Right lobe of liver (tissue), 6 donors: ENCODE results near the gene CAMTA1. TPM values are rescaled to one million over a fixed set of nuclear protein-coding genes. Genes with fewer than 3 reads are reported as not detected.

Experiments used
- ATAC-seq, 4 donors: fragments of 200-7000 bp; cut with Tn5 transposase; one replicate each; pipeline ENCODE4 v1.9.1; 2020; ENCODE audit warnings: mild to moderate bottlenecking in 4 of 4, moderate library complexity in 4 of 4
- DNase-seq, 3 donors: peaks; one replicate each; pipeline ENCODE4 v3.0.0-alpha.2; 2020
- H3K27ac ChIP-seq, 3 donors: fragments of 200-600 bp; one replicate each; pipeline ENCODE4 v1.8.0; 2022
- H3K27me3 ChIP-seq, 2 donors: fragments of 200-600 bp; one replicate each; pipeline ENCODE4 v1.8.0; 2022
- H3K36me3 ChIP-seq, 4 donors: fragments of 200-600 bp; sonication (generic) in 1 of 4; one replicate each; pipeline versions ENCODE4 v1.5.1 to v1.8.0; 2017 to 2022; ENCODE audit warnings: control low read depth in 1 of 4
- H3K4me1 ChIP-seq, 4 donors: fragments of 200-600 bp; sonication (generic) in 1 of 4; one replicate each; pipeline versions ENCODE4 v1.5.1 to v1.8.0; 2017 to 2022; ENCODE audit warnings: control low read depth in 1 of 4
- H3K4me3 ChIP-seq, 3 donors: fragments of 200-600 bp; one replicate each; pipeline ENCODE4 v1.8.0; 2022
- H3K9me3 ChIP-seq, 4 donors: fragments of 200-600 bp; sonication (generic) in 1 of 4; one replicate each; pipeline versions ENCODE4 v1.5.1 to v1.8.0; 2017 to 2022; ENCODE audit warnings: control low read depth in 1 of 4
- POLR2A ChIP-seq: fragments of 450-650 bp; IDR thresholded peaks from one replicate; pipeline ENCODE4 v1.6.1; 2017; ENCODE audit warnings: antibody characterized with exemption, mild to moderate bottlenecking
- WGBS: methylation state at CpG from one replicate; pipeline ENCODE4 v1.1.6; 2018; ENCODE audit warnings: low coverage, low lambda C conversion rate; ENCODE audit not compliant: insufficient coverage; ENCODE audit errors: missing lambda C conversion rate; 5-methylcytosine and 5-hydroxymethylcytosine counted together
- intact Hi-C, 2 donors: fragments of 100-400 bp; cut with DNase I; formaldehyde crosslinking; loops; one replicate each; pipeline versions ENCODE4 v1.11.2 to v1.14.1; 2022
- total RNA-seq, 6 experiments: library from RNA; depleted of rRNA in 2 of 6; stranded (reverse); fragments of >200 nt in 2 of 6; fragmentation: NEBNext Ultra II Directional in 3 of 6; extraction: Animal tissue kit (Norgen Biotek cat#: 25700) in 3 of 6; gene quantifications; one replicate each; pipeline versions ENCODE4 v1.1.0 to v1.2.4, GENCODE V29; 2016 to 2023
- TF ChIP-seq, protein P1 (sequence below), 4 donors: fragments of 200-600 bp in 3 of 4; fragments of 450-650 bp in 1 of 4; IDR thresholded peaks; one replicate each; pipeline versions ENCODE4 v1.5.1 to v1.8.0; 2016 to 2022; ENCODE audit warnings: antibody characterized with exemption in 4 of 4, mild to moderate bottlenecking in 2 of 4
- donor health status: DM: no; HTN: yes; CAD: no.
- donor health status: DM: no; HTN: no; CAD: no.
- donor health status: DM: no; HTN: no; CAD: no.
- donor health status: DM: no; HTN: yes; CAD: no.
- donor health status: DM: no; HTN: yes; CAD: no.

CAMTA1 gene
- total RNA-seq, 6 experiments from 2014 or later: 32.3 to 49.4 (median 37.2) TPM

DNA sequence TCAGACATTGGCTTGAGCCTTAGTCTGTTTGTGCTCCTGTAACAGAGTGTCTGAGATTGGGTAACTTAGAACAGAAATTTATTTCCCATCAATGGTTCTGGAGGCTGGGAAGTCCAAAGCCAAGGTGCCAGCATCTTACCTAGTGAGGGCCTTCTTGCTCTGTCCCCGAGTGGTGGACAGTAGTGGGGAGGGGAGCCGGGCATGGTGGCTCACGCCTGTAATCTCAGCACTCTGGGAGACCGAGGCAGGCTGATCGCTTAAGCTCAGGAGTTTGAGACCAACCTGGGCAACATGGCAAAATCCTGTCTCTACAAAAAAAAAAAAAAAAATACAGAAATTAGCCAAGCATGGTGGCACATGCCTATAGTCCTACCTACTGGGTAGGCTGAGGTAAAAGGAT is 649.3 kb downstream of the CAMTA1 start:
- no CpG with 5 or more reads among the region's 5 CpGs for WGBS
- DNase-seq: peak in 1 of 3 donors; percentile 25
- Histone ChIP-seq H3K27me3 (no peaks in the 10 kb centered on the region), H3K27ac (no peak overlapping the region), H3K36me3 (no peaks in the 10 kb centered on the region), H3K9me3 (no peaks in the 10 kb centered on the region), H3K4me3 (no peak overlapping the region), H3K4me1 (no peaks in the 10 kb centered on the region)
- intact Hi-C loops: no loop called here
- TF ChIP-seq, protein P1, sequence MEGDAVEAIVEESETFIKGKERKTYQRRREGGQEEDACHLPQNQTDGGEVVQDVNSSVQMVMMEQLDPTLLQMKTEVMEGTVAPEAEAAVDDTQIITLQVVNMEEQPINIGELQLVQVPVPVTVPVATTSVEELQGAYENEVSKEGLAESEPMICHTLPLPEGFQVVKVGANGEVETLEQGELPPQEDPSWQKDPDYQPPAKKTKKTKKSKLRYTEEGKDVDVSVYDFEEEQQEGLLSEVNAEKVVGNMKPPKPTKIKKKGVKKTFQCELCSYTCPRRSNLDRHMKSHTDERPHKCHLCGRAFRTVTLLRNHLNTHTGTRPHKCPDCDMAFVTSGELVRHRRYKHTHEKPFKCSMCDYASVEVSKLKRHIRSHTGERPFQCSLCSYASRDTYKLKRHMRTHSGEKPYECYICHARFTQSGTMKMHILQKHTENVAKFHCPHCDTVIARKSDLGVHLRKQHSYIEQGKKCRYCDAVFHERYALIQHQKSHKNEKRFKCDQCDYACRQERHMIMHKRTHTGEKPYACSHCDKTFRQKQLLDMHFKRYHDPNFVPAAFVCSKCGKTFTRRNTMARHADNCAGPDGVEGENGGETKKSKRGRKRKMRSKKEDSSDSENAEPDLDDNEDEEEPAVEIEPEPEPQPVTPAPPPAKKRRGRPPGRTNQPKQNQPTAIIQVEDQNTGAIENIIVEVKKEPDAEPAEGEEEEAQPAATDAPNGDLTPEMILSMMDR (IDR thresholded peaks at IDR 0.05): no peak
- TF ChIP-seq POLR2A: no peak
- ATAC-seq: no peak

DNA sequence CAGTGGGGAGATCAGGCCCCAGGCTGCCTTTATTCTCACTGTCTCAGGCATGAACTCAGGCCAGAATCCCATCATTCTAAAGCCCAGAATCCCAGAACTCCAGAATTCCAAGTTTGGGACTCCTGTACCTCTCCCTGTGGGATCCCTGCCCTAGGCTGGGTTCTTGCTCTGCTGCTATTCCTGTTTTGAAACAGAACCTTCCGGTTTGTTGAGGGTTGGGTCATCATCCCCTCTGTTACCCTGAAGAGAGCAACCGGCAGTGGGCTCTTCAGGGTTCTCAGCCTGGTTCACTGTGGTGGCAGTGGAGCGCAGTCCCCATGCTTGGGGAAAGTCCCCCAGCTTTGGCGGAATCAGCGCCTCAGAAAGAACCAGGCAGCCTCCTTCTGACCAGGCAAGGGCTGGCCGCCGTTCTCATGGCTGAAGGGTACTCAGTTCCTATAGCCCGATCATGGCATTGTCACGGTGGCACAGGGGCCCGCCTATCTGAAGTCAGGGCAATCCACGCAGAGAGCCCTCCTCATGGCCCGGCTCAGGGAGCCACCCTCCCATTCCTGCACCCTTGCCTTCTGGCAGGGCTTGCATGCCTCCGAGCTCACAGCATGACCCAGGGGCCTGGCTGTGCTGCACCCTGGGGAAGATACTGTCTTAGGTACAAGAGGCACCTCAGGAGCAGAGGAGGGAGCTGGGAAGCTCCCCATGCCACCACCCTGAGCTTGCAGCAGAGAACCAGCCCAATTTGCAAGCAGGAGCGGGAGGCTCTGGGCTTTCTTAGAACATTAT is 650.2 kb downstream of the CAMTA1 start:
- peak in 1 of 3 donors; percentile 39 for DNase-seq
- H3K27ac ChIP-seq: no peak overlapping the region
- WGBS: 75% methylated on average over 1 of the region's 14 CpGs
- no peaks in the 10 kb centered on the region for H3K9me3 ChIP-seq
- no peak for ATAC-seq
- intact Hi-C loops: no loop called here
- H3K36me3 ChIP-seq: no peaks in the 10 kb centered on the region
- H3K27me3 ChIP-seq: no peaks in the 10 kb centered on the region
- TF ChIP-seq POLR2A: no peak
- TF ChIP-seq, protein P1 (IDR thresholded peaks at IDR 0.05): no peak
- no peak overlapping the region for H3K4me3 ChIP-seq
- H3K4me1 ChIP-seq: no peaks in the 10 kb centered on the region

DNA sequence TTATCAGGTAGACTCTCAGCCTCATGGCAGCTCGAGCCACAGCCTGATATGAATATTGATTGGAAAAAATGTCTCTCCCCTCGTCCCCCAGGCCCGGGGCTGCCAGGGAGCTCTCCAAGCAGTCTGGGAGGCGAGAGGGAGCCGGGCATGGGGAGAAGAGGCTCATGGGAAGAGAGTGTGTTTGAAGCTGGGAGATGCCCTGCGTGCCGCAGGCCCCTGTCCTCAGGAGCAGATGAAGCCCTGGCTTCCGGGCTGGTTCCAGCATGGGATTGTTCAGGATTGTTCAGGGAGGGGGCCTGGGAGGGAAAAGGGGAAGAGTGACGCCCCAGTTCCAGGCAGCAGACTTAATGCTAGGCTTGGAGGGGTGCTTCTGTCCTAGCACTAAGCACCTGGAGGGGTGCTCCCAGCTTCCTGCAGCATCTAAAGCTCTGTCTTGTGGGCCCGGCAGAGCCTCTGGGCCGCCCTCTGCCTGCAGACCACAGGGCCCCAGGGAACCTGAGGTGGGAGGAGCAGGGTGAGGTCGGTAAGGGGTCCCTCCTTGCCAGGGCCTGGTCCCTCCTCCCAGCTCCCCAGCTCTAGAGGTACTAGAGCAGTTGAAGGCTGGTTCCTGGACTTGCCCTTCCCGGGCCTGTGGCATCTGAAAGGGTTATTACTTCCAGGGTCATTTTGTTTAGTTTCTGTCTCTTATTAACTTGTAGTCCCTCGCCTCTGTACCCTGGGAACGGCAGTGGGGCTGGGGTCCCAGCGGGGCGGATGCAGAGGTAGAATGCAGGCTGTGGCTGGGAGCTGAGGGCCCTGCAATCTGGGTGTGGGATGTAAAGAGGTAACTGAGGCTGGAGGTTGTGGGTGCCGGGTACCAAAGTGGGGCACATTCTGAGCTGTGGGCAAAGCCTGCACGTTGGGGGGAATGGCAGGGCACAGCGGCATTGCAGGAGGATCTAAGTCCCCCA is 651.1 kb downstream of the CAMTA1 start:
- no peaks in the 10 kb centered on the region for H3K9me3 ChIP-seq
- ATAC-seq: no peak
- 64% methylated on average over 12 of the region's 20 CpGs for WGBS
- H3K36me3 ChIP-seq: no peaks in the 10 kb centered on the region
- no peaks in the 10 kb centered on the region for H3K4me1 ChIP-seq
- H3K27ac ChIP-seq: no peak overlapping the region
- peak in 1 of 3 donors; percentile 48 for DNase-seq
- no peak overlapping the region for H3K4me3 ChIP-seq
- intact Hi-C loops: no loop called here
- TF ChIP-seq, protein P1 (IDR thresholded peaks at IDR 0.05): no peak
- TF ChIP-seq POLR2A: no peak
- no peaks in the 10 kb centered on the region for H3K27me3 ChIP-seq

DNA sequence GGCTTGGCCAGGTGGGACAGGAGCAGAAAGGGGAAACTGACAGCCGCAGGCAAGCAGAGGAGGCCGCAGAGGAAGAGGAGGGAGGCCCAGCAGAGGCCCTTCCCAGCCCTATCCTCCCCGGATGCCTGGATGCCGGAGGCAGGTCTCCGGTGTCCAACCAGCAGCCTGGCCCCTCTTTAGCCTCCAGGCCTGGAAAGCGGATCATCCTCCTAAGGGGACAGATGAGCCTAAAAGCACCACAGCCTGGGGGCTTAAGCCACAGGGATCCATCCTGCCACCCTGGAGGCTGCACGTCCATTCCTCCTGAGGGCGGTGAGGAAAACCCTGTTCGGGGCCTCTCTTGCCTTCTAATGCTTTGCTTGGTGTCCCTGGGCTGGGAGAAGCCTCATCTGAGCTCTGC is 651.8 kb downstream of the CAMTA1 start:
- intact Hi-C loops: no loop called here
- no peaks in the 10 kb centered on the region for H3K4me1 ChIP-seq
- H3K27ac ChIP-seq: no peak overlapping the region
- H3K27me3 ChIP-seq: no peaks in the 10 kb centered on the region
- no peak for TF ChIP-seq POLR2A
- TF ChIP-seq, protein P1 (IDR thresholded peaks at IDR 0.05): no peak
- ATAC-seq: no peak
- no peaks in the 10 kb centered on the region for H3K9me3 ChIP-seq
- no peaks in the 10 kb centered on the region for H3K36me3 ChIP-seq
- no peak overlapping the region for H3K4me3 ChIP-seq
- no CpG with 5 or more reads among the region's 9 CpGs for WGBS
- peak in 1 of 3 donors; percentile 19 for DNase-seq
